ENCODE results near the gene QRFP. TPM values are rescaled to one million over a fixed set of nuclear protein-coding genes. Genes with fewer than 3 reads are reported as not detected.

The QRFP gene
- total RNA-seq, 1 experiment from 2014 or later: not detected

GRCh38 chr9:130908146-130908877, 11.7 kb upstream of the QRFP start:
- no peaks in the 10 kb centered on the region for H3F3A ChIP-seq (ENCODE audit: low read length, unreplicated experiment)
- no peak overlapping the region for H3K9ac ChIP-seq (ENCODE audit: low read length)
- no peak for TF ChIP-seq EZH2phosphoT487 (IDR thresholded peaks at IDR 0.05; ENCODE audit: borderline replicate concordance, low read length)
- TF ChIP-seq EZH2 (IDR thresholded peaks at IDR 0.05; ENCODE audit: low read length, unreplicated experiment): no peak
- no peak for TF ChIP-seq CTCF (conservative IDR thresholded peaks at IDR 0.05; ENCODE audit: low read depth, low read length)
- no peaks in the 10 kb centered on the region for H3K36me3 ChIP-seq (ENCODE audit: low read depth, low read length)
- no peaks in the 10 kb centered on the region for H3K79me2 ChIP-seq (ENCODE audit: low read length)
- DNase-seq (no peak), ATAC-seq (no peak)
- no peak overlapping the region for H2AFZ ChIP-seq (ENCODE audit: low read length)
- H3K4me1 ChIP-seq (ENCODE audit: insufficient read depth, low read length): peaks cover 7% of the 10 kb centered on the region
- no peak overlapping the region for H3K27ac ChIP-seq (ENCODE audit: low read length)
- ChIA-PET POLR2A (ENCODE audit: unreplicated experiment) (no interaction called here), CTCF (no interaction called here)
- intact Hi-C loops (cut with micrococcal nuclease): no loop called here
- H3K4me2 ChIP-seq (ENCODE audit: low read length): no peak overlapping the region
- H3K9me3 ChIP-seq (ENCODE audit: low read length): no peaks in the 10 kb centered on the region
- H3K4me3 ChIP-seq (ENCODE audit: low read length): no peak overlapping the region
- no peaks in the 10 kb centered on the region for H4K20me1 ChIP-seq (ENCODE audit: low read length)
- no peaks in the 10 kb centered on the region for H3K27me3 ChIP-seq (ENCODE audit: low read length)
- BruUV-seq (replicated peaks): no TSS peak
- H3K9me2 ChIP-seq (replicated peaks; ENCODE audit: low read length): no peaks in the 10 kb centered on the region

- ATAC-seq: no peak
- Histone ChIP-seq H3K9me2 (replicated peaks; ENCODE audit: low read length) (no peaks in the 10 kb centered on the region), H3K27ac (ENCODE audit: low read length) (no peak overlapping the region), H3K79me2 (ENCODE audit: low read length) (no peaks in the 10 kb centered on the region), H3K9me3 (ENCODE audit: low read length) (no peaks in the 10 kb centered on the region), H3K9ac (ENCODE audit: low read length) (no peak overlapping the region), H3K36me3 (ENCODE audit: low read depth, low read length) (no peaks in the 10 kb centered on the region), H3K4me3 (ENCODE audit: low read length) (no peak overlapping the region), H3F3A (ENCODE audit: low read length, unreplicated experiment) (no peaks in the 10 kb centered on the region), H3K4me1 (ENCODE audit: insufficient read depth, low read length) (no peaks in the 10 kb centered on the region), H3K27me3 (ENCODE audit: low read length) (no peaks in the 10 kb centered on the region), H3K4me2 (ENCODE audit: low read length) (no peak overlapping the region), H4K20me1 (ENCODE audit: low read length) (no peaks in the 10 kb centered on the region), H2AFZ (ENCODE audit: low read length) (no peak overlapping the region)
- CTCF ChIA-PET: no interaction called here
- TF ChIP-seq EZH2phosphoT487 (IDR thresholded peaks at IDR 0.05; ENCODE audit: borderline replicate concordance, low read length) (no peak), CTCF (conservative IDR thresholded peaks at IDR 0.05; ENCODE audit: low read depth, low read length) (no peak), EZH2 (IDR thresholded peaks at IDR 0.05; ENCODE audit: low read length, unreplicated experiment) (no peak)
- POLR2A ChIA-PET (ENCODE audit: unreplicated experiment): no interaction called here
- intact Hi-C loops (cut with micrococcal nuclease): no loop called here
- BruUV-seq (replicated peaks): no TSS peak
- DNase-seq: no peak
Measured at GRCh38 chr9:130906735-130907416, 10.3 kb upstream of the QRFP start.
